A673 (cell line): Measurements from ENCODE around the gene CEP164. TPM values are rescaled to one million over a fixed set of nuclear protein-coding genes. Genes with fewer than 3 reads are reported as not detected.

Source experiments
- BruUV-seq: library from RNA; stranded (reverse); fragments of 400-500 nt; replicated peaks from 2 replicates; lab custom pipeline; 2021; lab: Mats Ljungman, UMichigan
- CTCF ChIA-PET: fragments of 300-600 bp; sonication (Branson Sonifier 250); formaldehyde crosslinking; loops from one replicate; lab custom pipeline; 2022; ENCODE audit warnings: antibody characterized with exemption; lab: Charles Lee
- POLR2A ChIA-PET: fragments of 300-600 bp; sonication (Branson Sonifier 250); formaldehyde crosslinking; loops from one replicate; lab custom pipeline; 2022; ENCODE audit warnings: antibody characterized with exemption; ENCODE audit not compliant: low non-redundant PET; lab: Charles Lee
- DNase-seq: peaks from one replicate; pipeline ENCODE4 v3.0.0-alpha.2; 2015; ENCODE audit warnings: low spot score
- H3K27ac ChIP-seq: fragments of 200-600 bp; sonication (generic); 2 replicates; pipeline ENCODE4 v1.5.1; 2016; ENCODE audit warnings: mixed run types, low read depth, mild to moderate bottlenecking, mixed read lengths, antibody characterized with exemption, low read length; ENCODE audit not compliant: poor library complexity, severe bottlenecking
- H3K27me3 ChIP-seq: fragments of 200-600 bp; sonication (generic); replicated peaks from 2 replicates; pipeline ENCODE4 v1.6.1; 2017; ENCODE audit warnings: mixed run types, low read depth, mild to moderate bottlenecking, mixed read lengths, antibody characterized with exemption, low read length; ENCODE audit not compliant: insufficient read depth, poor library complexity
- H3K36me3 ChIP-seq: fragments of 200-600 bp; sonication (generic); 2 replicates; pipeline ENCODE4 v1.6.1; 2016; ENCODE audit warnings: mixed run types, mild to moderate bottlenecking, mixed read lengths, antibody characterized with exemption, low read length; ENCODE audit not compliant: insufficient read depth, poor library complexity, severe bottlenecking
- H3K4me1 ChIP-seq: fragments of 200-600 bp; sonication (generic); 2 replicates; pipeline ENCODE4 v1.6.1; 2017; ENCODE audit warnings: mixed run types, mild to moderate bottlenecking, mixed read lengths, antibody characterized with exemption, low read length; ENCODE audit not compliant: insufficient read depth, poor library complexity, severe bottlenecking
- H3K4me3 ChIP-seq: fragments of 200-600 bp; sonication (generic); 2 replicates; pipeline ENCODE4 v1.5.1; 2016; ENCODE audit warnings: low read depth, mixed run types, mild to moderate bottlenecking, mixed read lengths, low read length; ENCODE audit not compliant: poor library complexity, severe bottlenecking
- H3K9me3 ChIP-seq: fragments of 200-600 bp; sonication (generic); 2 replicates; pipeline ENCODE4 v1.6.1; 2016; ENCODE audit warnings: mixed run types, low read depth, mild to moderate bottlenecking, mixed read lengths, antibody characterized with exemption, low read length; ENCODE audit not compliant: poor library complexity, severe bottlenecking
- CTCF ChIP-seq: fragments of 300-800, 200-600 bp; sonication (generic); conservative IDR thresholded peaks from 2 replicates; pipeline ENCODE4 v1.5.1; 2017; ENCODE audit warnings: low read depth, mild to moderate bottlenecking, antibody characterized with exemption, low read length, moderate library complexity, mixed read lengths
- EZH2 ChIP-seq: fragments of 200-600 bp; sonication (generic); IDR thresholded peaks from 2 replicates; pipeline ENCODE4 v1.6.1; 2017; ENCODE audit warnings: borderline replicate concordance, low read depth, mild to moderate bottlenecking, mixed read lengths, antibody characterized with exemption, low read length; ENCODE audit not compliant: poor library complexity, severe bottlenecking
- intact Hi-C: fragments of 100-400 bp; cut with micrococcal nuclease; formaldehyde crosslinking; loops from one replicate; pipeline ENCODE4 v1.10.0; 2022; ENCODE audit not compliant: unreplicated experiment
- total RNA-seq: library from RNA; stranded (reverse); gene quantifications from 2 replicates; pipeline ENCODE4 v1.2.3, GENCODE V29; 2021

The CEP164 gene
- total RNA-seq, 1 experiment from 2014 or later = 39.4 TPM

GRCh38 chr11:117284053-117284452 lies 43.6 kb upstream of the CEP164 start:
- Histone ChIP-seq H3K27me3 (no peaks in the 10 kb centered on the region), H3K36me3 (peaks cover 37% of the 10 kb centered on the region), H3K4me1 (no peaks in the 10 kb centered on the region), H3K9me3 (no peaks in the 10 kb centered on the region), H3K27ac (no peak overlapping the region), H3K4me3 (no peak overlapping the region)
- no TSS peak for BruUV-seq
- TF ChIP-seq CTCF (no peak), EZH2 (no peak)
- POLR2A ChIA-PET = no interaction called here
- CTCF ChIA-PET = no interaction called here
- DNase-seq = no peak
- intact Hi-C loops = no loop called here

- Histone ChIP-seq H3K4me3 (no peak overlapping the region), H3K4me1 (no peaks in the 10 kb centered on the region), H3K9me3 (no peaks in the 10 kb centered on the region), H3K27me3 (no peaks in the 10 kb centered on the region), H3K36me3 (peaks cover 44% of the 10 kb centered on the region), H3K27ac (no peak overlapping the region)
- CTCF ChIA-PET = no interaction called here
- no peak for TF ChIP-seq CTCF
- intact Hi-C loops = no loop called here
- BruUV-seq = no TSS peak
- POLR2A ChIA-PET = no interaction called here
- DNase-seq = no peak
Measured at GRCh38 chr11:117286588-117286987, 41.1 kb upstream of the CEP164 start.

- TF ChIP-seq CTCF = no peak
- no peak for TF ChIP-seq EZH2
- CTCF ChIA-PET = no interaction called here
- H3K9me3 ChIP-seq = no peaks in the 10 kb centered on the region
- no peak overlapping the region for H3K4me3 ChIP-seq
- H3K27ac ChIP-seq = no peak overlapping the region
- peaks cover 40% of the 10 kb centered on the region for H3K36me3 ChIP-seq
- H3K27me3 ChIP-seq = no peaks in the 10 kb centered on the region
- H3K4me1 ChIP-seq = no peaks in the 10 kb centered on the region
- POLR2A ChIA-PET = no interaction called here
- no peak for DNase-seq
- intact Hi-C loops = no loop called here
- BruUV-seq = no TSS peak
Measured at GRCh38 chr11:117287668-117288067, 40.0 kb upstream of the CEP164 start.
